ENCODE measurements around the gene TNC. TPM values are rescaled to one million over a fixed set of nuclear protein-coding genes. Genes with fewer than 3 reads are reported as not detected.

Gene TNC
- total RNA-seq, 4 donors from 2014 or later = 59.2 to 154 (median 99.3) TPM

GRCh38 chr9:114987116-114987515, 130.8 kb downstream of the TNC start:
- DNase-seq (ENCODE audit: low spot score in 2 of 2) = no peak
- no peaks in the 10 kb centered on the region for H3K9me3 ChIP-seq
- 86 to 97% methylated on average over 1 of the region's 1 CpG for WGBS, 2 donors
- H3K27me3 ChIP-seq = no peaks in the 10 kb centered on the region
- H3K36me3 ChIP-seq = no peaks in the 10 kb centered on the region
- H3K4me3 ChIP-seq = no peak overlapping the region
- no peaks in the 10 kb centered on the region for H3K4me1 ChIP-seq
- no peak overlapping the region for H3K27ac ChIP-seq
- TF ChIP-seq POLR2A (IDR thresholded peaks at IDR 0.05) (no peak), EP300 (IDR thresholded peaks at IDR 0.05) (no peak), CTCF (IDR thresholded peaks at IDR 0.05) (no peak)

GRCh38 chr9:114985959-114986501, 131.9 kb downstream of the TNC start:
- Histone ChIP-seq H3K9me3 (no peaks in the 10 kb centered on the region), H3K4me3 (no peak overlapping the region), H3K36me3 (no peaks in the 10 kb centered on the region), H3K4me1 (no peaks in the 10 kb centered on the region), H3K27me3 (no peaks in the 10 kb centered on the region), H3K27ac (no peak overlapping the region)
- DNase-seq (ENCODE audit: low spot score in 2 of 2) = no peak
- TF ChIP-seq EP300 (IDR thresholded peaks at IDR 0.05) (no peak), CTCF (IDR thresholded peaks at IDR 0.05) (no peak), POLR2A (IDR thresholded peaks at IDR 0.05) (no peak)
- 51 to 58% methylated on average over 2 of the region's 2 CpGs for WGBS, 2 donors

GRCh38 chr9:114981063-114981462, 136.9 kb downstream of the TNC start:
- 30 to 34% methylated on average over 4 of the region's 4 CpGs for WGBS, 2 donors
- TF ChIP-seq EP300 (IDR thresholded peaks at IDR 0.05) (no peak), CTCF (IDR thresholded peaks at IDR 0.05) (no peak), POLR2A (IDR thresholded peaks at IDR 0.05) (no peak)

GRCh38 chr9:114973216-114973615, 144.7 kb downstream of the TNC start:
- Histone ChIP-seq H3K4me1 (no peaks in the 10 kb centered on the region), H3K27ac (no peak overlapping the region), H3K4me3 (no peak overlapping the region), H3K9me3 (no peaks in the 10 kb centered on the region), H3K36me3 (no peaks in the 10 kb centered on the region), H3K27me3 (no peaks in the 10 kb centered on the region)
- 77 to 82% methylated on average over 2 of the region's 2 CpGs for WGBS, 2 donors
- TF ChIP-seq EP300 (IDR thresholded peaks at IDR 0.05) (no peak), CTCF (IDR thresholded peaks at IDR 0.05) (no peak), POLR2A (IDR thresholded peaks at IDR 0.05) (no peak)
- no peak for DNase-seq (ENCODE audit: low spot score in 2 of 2)

More at GRCh38 chr9:114981063-114981462, 136.9 kb downstream of the TNC start:
- no peak overlapping the region for H3K27ac ChIP-seq
- no peaks in the 10 kb centered on the region for H3K36me3 ChIP-seq
- DNase-seq (ENCODE audit: low spot score in 2 of 2) = no peak
- no peaks in the 10 kb centered on the region for H3K9me3 ChIP-seq
- no peaks in the 10 kb centered on the region for H3K27me3 ChIP-seq
- no peak overlapping the region for H3K4me3 ChIP-seq
- no peaks in the 10 kb centered on the region for H3K4me1 ChIP-seq

- WGBS, 2 donors = 53% methylated on average over 3 of the region's 3 CpGs
- H3K36me3 ChIP-seq = no peaks in the 10 kb centered on the region
- no peaks in the 10 kb centered on the region for H3K27me3 ChIP-seq
- H3K9me3 ChIP-seq = no peaks in the 10 kb centered on the region
- H3K4me1 ChIP-seq = no peaks in the 10 kb centered on the region
- TF ChIP-seq POLR2A (IDR thresholded peaks at IDR 0.05) = no peak
- TF ChIP-seq CTCF (IDR thresholded peaks at IDR 0.05) = no peak
- no peak for TF ChIP-seq EP300 (IDR thresholded peaks at IDR 0.05)
- no peak for DNase-seq (ENCODE audit: low spot score in 2 of 2)
- no peak overlapping the region for H3K4me3 ChIP-seq
- no peak overlapping the region for H3K27ac ChIP-seq
Observed at GRCh38 chr9:114972510-114973136, 145.3 kb downstream of the TNC start.
